OCI-LY7 (cell line): ENCODE results near the gene ATP9A.

ENCODE experiments used
- CTCF ChIP-seq: fragments of 200-600 bp; sonication (generic); conservative IDR thresholded peaks from 2 replicates; pipeline ENCODE4 v1.5.1; 2014; ENCODE audit warnings: mild to moderate bottlenecking, antibody characterized with exemption, low read length, moderate library complexity, mixed read lengths
- EZH2phosphoT487 ChIP-seq: fragments of 200-600 bp; sonication (generic); IDR thresholded peaks from 2 replicates; pipeline ENCODE4 v1.6.1; 2018; ENCODE audit warnings: low read depth, borderline replicate concordance, mild to moderate bottlenecking, mixed run types, antibody characterized with exemption, low read length, moderate library complexity, mixed read lengths

GRCh38 chr20:51634877-51635276 lies 133.3 kb downstream of the ATP9A start:
- no peak for TF ChIP-seq CTCF
- TF ChIP-seq EZH2phosphoT487 = no peak
